GM21717 (cell line): ENCODE measurements around the gene TFG.
"Not testable (repeated sequence)": the region's sequence is repeated elsewhere in the genome, so short reads cannot be mapped to it uniquely, and the experiment has no call there.

Source experiments
- ATAC-seq: cut with Tn5 transposase; IDR thresholded peaks from one replicate; pipeline ENCODE4 v1.9.1; 2021; ENCODE audit warnings: mild to moderate bottlenecking, moderate library complexity; ENCODE audit not compliant: unreplicated experiment

TFG gene

DNA sequence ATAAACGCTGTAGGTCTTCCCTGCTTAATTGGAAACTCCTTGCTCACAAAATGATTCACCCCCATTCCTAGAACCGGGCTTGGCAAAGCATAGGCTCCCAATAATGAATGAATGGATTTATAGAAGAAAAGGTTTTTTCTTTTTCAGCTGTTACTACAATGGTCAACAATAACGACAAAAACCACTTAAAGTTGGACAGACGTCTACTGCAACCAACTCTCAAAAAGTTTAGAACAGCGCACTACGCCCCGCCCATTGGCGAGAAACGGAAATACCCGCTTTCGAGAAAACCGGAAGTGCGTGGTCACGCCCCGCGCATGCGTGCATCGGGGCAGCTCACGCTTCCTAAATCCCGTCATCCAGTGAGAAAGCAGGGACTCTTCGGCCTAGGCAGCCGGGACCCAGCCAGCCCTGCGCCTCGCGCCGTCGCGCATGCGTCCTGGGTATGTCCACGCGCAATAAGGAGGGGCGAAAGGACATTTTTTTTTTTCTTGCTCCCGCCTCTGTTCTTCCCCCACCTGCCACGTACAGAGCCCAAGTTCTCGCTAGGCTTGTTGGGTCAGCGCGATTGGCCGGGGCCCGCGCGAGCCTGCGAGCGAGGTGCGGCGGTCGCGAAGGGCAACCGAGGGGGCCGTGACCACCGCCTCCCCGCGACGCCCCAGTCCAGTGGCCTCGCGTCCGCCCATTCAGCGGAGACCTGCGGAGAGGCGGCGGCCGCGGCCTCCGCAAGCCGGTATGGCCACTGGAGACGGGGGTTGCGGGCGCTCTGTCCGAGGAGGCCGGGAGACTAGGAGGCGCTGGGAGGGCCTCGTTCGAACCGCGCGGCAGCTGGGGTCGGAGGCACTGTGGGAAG, at the start of gene TFG:
TSS of gene TFG (plus strand) at position 506 of the 853 bp plus-strand sequence. CDS start 4,192 bp downstream, outside the sequence.
- ATAC-seq, result peak; percentile 92

GRCh38 chr3:100661294-100661693, 48.0 kb upstream of the TFG start:
- not testable (repeated sequence) for ATAC-seq

GRCh38 chr3:100662113-100662823, 47.0 kb upstream of the TFG start:
- no peak for ATAC-seq

DNA sequence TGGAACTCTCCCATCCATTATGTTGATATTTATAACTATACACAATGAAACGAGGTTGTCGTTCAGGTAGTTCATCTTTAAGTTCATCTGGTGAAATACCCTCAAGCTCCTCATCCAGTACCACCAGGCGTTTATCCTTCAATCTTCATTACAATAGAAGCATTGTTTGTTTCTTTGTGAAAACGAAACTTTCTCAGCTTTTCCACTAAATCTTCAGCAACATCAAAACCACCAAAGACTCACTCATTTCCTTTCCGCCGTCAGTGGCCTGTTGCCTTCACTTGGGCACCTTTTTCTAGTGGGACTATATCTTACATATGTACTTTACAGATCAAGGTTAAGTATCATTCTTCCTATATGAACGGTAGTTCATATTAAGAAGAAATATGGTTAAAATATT, 44.1 kb upstream of the TFG start:
- no peak for ATAC-seq

DNA sequence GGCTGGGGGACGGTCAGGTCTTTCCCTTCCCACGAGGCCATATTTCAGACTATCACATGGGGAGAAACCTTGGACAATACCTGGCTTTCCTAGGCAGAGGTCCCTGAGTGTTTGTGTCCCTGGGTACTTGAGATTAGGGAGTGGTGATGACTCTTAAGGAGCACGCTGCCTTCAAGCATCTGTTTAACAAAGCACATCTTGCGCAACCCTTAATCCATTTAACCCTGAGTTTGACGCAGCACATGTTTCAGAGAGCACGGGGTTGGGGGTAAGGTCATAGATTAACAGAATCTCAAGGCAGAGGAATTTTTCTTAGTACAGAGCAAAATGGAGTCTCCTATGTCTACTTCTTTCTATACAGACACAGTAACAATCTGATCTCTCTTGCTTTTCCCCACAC, 42.6 kb upstream of the TFG start:
- not testable (repeated sequence) for ATAC-seq

DNA sequence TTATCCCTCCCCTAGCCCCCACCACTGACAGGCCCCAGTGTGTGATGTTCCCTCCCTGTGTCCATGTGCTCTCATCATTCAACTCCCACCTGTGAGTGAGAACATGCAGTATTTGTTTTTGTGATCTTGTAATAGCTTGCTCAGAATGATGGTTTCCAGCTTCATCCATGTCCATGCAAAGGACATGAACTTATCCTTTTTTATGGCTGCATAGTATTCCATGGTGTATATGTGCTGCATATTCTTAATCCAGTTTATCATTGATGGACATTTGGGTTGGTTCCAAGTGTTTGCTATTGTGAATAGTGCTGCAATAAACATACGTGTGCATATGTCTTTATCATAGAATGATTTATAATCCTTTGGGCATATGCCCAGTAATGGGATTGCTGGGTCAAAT, 42.0 kb upstream of the TFG start:
- ATAC-seq, result not testable (repeated sequence)

DNA sequence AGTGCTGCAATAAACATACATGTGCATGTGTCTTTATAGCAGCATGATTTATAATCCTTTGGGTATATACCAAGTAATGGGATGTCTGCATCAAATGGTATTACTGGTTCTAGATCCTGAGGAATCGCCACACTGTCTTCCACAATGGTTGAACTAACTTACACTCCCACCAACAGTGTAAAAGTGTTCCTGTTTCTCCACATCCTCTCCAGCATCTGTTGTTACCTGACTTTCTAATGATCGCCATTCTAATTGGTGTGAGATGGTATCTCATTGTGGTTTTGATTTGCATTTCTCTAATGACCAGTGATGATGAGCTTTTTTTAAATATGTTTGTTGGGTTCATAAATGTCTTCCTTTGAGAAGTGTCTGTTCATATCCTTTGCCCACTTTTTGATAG, 38.3 kb upstream of the TFG start:
- ATAC-seq, result not testable (repeated sequence)

DNA sequence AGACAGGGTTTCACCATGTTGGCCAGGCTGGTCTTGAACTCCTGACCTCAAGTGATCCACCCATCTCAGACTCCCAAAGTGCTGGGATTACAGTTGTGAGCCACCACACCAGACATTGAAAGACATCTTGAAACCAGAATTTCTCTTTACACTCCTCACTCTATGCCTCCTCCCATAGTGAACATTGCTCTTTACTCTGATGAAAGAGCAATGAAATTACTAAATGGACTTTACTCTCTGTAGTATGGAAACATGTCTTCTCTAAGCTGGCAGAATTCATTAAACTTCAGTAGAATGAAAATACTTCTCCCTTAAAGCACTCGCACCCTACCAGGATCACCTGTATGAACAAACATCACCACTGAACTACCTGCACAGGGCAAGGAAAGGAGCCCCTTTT, 27.8 kb upstream of the TFG start:
- no peak for ATAC-seq

GRCh38 chr3:100682056-100682853, 27.0 kb upstream of the TFG start:
- no peak for ATAC-seq

GRCh38 chr3:100682854-100683760, 26.2 kb upstream of the TFG start:
- ATAC-seq, result no peak

GRCh38 chr3:100693225-100693624, 16.1 kb upstream of the TFG start:
- ATAC-seq, result no peak

DNA sequence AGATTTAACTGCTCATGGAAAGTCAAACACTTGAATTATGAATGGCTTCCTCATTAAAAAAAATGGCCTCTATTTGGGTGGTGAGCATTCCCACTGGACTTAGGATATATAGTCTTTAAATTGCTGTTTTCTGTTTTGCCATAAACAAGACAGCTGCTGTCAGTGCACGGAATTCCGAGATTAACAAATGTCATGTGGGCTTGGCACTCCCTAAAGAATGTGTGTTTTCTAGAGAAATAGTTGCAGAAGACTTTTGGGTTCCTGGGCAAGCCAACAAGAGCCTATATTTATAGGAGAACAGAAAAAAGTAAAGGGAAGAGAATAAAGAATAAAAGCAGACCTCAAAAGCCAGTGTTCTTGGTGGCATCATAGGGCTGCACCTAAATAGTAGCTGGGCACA, 13.6 kb upstream of the TFG start:
- no peak for ATAC-seq

GRCh38 chr3:100696161-100696560, 13.1 kb upstream of the TFG start:
- ATAC-seq, result no peak

DNA sequence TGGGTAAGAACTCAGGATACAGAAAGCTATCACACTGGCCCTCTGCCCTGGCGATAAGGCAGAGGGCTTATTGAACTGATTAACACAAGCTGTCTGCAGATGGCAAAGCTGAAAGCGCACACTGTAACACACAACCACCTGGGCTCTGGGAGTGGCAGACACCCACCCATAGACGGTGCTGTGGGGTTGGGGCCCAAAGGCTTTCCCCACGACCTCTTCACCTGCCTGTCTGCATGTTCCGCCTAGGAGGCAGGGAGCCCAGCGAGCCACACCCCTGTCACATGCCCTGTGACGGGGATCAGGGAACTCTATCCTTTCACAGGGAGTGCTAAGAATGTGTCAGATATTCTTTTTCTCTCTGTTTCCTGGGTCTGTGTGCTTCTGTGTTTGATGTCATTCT, 12.1 kb upstream of the TFG start:
- no peak for ATAC-seq

DNA sequence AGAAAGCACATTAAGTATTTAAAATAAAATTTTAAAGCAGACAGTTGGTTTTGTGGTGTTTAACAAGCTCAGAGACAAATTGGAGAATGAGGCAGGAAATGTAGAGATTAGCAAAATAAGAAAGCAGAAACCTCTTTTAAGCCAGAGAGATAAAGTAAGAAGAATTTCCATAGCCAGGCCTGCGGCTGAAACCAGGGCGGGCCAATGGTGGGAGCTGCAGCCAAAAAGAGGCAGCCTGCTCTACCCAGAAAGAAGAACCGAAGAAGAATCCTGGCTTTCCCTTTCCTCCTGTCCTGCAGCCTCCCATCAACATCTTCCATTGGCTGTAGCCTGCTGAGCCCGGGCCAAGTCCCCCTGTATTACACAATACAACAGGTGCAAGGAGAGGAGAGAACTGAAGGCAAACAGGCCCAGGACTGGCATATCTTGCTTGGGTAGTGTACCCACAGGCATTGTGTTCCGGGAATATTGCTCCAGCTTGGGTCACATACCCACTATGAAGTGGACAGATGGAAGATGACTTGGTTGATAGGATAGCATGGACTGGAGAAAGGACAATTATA, 11.5 kb upstream of the TFG start:
- ATAC-seq, result no peak

DNA sequence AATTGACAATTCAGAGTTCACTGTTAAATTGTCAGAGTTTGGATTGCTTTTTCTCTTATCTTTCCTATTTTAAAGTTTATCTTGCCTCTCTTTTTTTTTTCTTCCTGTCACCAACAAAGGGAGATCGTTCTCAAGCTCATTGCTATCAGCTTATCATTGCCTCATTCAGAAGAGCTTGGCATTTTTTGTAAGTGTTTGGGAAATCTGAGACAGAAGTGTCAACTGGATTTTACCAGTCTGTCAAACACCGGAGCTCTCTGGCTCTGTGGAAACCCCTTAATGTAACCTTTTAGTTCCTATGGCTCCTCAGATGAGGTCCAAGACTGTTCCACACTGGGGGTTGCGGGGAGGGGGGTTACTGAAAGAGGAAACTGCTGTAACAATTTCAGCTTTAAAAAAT, 10.6 kb upstream of the TFG start:
- ATAC-seq, result no peak

GRCh38 chr3:100700708-100701107, 8.6 kb upstream of the TFG start:
- no peak for ATAC-seq

DNA sequence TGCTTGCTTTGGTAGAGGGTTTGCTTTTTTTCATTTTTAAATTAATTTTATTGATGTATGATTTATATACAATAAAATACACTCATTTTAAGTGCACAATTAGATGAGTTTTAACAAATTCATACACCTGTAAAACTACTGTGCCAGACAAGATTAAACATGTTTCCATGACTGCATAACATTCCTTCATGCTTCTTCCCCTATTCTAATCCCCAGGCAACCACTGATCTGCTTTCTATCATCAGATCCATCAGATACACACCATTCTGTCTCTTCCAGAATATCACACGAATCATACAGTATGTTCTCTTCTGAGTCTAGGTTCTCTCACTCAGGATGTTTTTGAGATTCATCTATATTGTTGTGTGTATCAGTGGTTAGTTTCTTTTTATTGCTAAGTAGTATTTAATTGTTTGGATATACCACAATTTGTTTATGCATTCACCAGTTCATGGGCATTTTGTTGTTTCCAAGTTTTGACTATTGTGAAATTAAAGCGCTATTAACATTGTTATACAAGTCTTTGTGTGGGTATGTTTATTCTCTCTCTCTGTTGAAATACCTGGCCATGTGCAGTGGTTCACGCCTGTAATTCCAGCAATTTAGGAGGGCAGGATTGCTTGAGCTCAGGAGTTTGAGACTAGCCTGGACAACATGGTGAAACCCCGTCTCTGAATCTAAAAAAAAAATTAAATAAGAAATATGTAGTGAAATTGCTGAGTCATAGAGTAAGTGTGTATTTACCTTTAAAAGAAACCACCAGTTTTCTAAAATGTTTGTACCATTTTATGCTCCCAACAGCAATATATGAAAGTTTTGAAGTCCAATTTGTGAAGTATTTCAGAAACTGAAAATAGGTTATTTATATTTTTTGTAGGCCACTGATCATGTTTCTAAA, 7.0 kb upstream of the TFG start:
- ATAC-seq, result no peak

DNA sequence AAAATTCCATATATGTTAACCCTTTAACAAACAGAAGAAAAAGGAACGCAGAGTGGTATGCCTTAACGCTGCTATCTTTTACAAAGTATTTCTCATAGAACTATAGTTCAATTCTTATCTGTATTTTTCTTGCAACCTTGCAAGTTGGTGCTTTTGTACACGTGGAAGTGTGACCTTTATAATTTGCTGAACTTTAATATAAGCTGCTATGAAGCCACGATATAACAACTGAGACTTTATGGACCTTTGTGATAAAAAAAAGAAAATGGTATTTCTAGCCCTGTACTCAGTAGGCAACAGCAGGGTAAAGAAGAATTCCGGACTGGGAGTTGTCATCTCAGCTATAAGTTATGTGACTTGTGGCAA, 6.3 kb upstream of the TFG start:
- ATAC-seq, result no peak
